Kidney (tissue), 14 donors: ENCODE data around the gene CNGA2. TPM values are rescaled to one million over a fixed set of nuclear protein-coding genes. Genes with fewer than 3 reads are reported as not detected.

Experiments
- DNase-seq, 5 donors: peaks; one replicate each; pipeline ENCODE4 v3.0.0-alpha.2; 2013 to 2020
- FAIRE-seq: peaks from 2 replicates; lab custom pipeline; 2012; peaks lifted over from hg19 to GRCh38; lab: Jason Lieb, UNC
- H3K27ac ChIP-seq, 2 donors: one replicate each; pipeline ENCODE4 v1.7.0; 2013; ENCODE audit warnings: low read depth in 2 of 2, low read length in 2 of 2, inconsistent platforms in 1 of 2
- H3K27me3 ChIP-seq: one replicate; pipeline ENCODE4 v1.7.1; 2013; ENCODE audit warnings: low read length, inconsistent platforms; ENCODE audit not compliant: control insufficient read depth, insufficient read depth
- H3K36me3 ChIP-seq, 3 donors: one replicate each; pipeline versions ENCODE4 v1.7.0 to v1.7.1; 2013; ENCODE audit warnings: low read length in 3 of 3, control low read depth in 1 of 3, inconsistent platforms in 1 of 3; ENCODE audit not compliant: insufficient read depth in 3 of 3, control insufficient read depth in 2 of 3
- H3K4me1 ChIP-seq, 3 donors: one replicate each; pipeline versions ENCODE4 v1.7.0 to v1.7.1; 2013; ENCODE audit warnings: low read length in 3 of 3, inconsistent platforms in 1 of 3, low read depth in 1 of 3; ENCODE audit not compliant: control insufficient read depth in 2 of 3, insufficient read depth in 2 of 3
- H3K4me3 ChIP-seq, 3 donors: one replicate each; pipeline versions ENCODE4 v1.7.0 to v1.8.1; 2013; ENCODE audit warnings: low read length in 3 of 3, control low read depth in 1 of 3, inconsistent platforms in 1 of 3
- H3K9ac ChIP-seq, 3 donors: one replicate each; pipeline versions ENCODE4 v1.7.0 to v1.7.1; 2013; ENCODE audit warnings: low read length in 3 of 3, control low read depth in 1 of 3, inconsistent platforms in 1 of 3
- H3K9me3 ChIP-seq, 3 donors: one replicate each; pipeline versions ENCODE4 v1.7.0 to v1.7.1; 2013; ENCODE audit warnings: low read length in 3 of 3, control low read depth in 1 of 3, inconsistent platforms in 1 of 3; ENCODE audit not compliant: control insufficient read depth in 2 of 3, insufficient read depth in 1 of 3
- intact Hi-C: fragments of 100-400 bp; cut with DNase I; formaldehyde crosslinking; loops from one replicate; pipeline ENCODE4 v1.11.1; 2022
- polyA plus RNA-seq: library from polyadenylated mRNA; stranded (reverse); fragments of 350-450 nt; fragmentation: Illumina TruSeq; extraction: RNeasy Lipid Tissue Mini Kit (QIAGEN cat#74804); gene quantifications from one replicate; pipeline ENCODE4 v1.2.3, GENCODE V29; 2014; ENCODE audit warnings: low read depth, low replicate concordance; ENCODE audit not compliant: insufficient read depth
- total RNA-seq: library from RNA; stranded (reverse); fragmentation: NEBNext Ultra II Directional; extraction: Animal tissue kit (Norgen Biotek cat#: 25700); gene quantifications from one replicate; pipeline ENCODE4 v1.2.1, GENCODE V29; 2021
- TF ChIP-seq, protein P1 (sequence below): IDR thresholded peaks from 3 replicates; pipeline ENCODE4 v1.5.1; 2012; ENCODE audit warnings: mild to moderate bottlenecking, moderate library complexity, borderline replicate concordance; ENCODE audit not compliant: insufficient read depth; ENCODE audit errors: extremely low read depth
- donor health status: control.
- donor health status: control.
- donor health status: control.
- donor health status: control.
- donor health status: control.
- donor health status: DM: yes; HTN: yes; CAD: no.
- donor health status: Normal renal cell carcinoma (clear cell type).

Gene CNGA2
- total and polyA plus RNA-seq, 2 donors from 2014 or later, result not detected

DNA sequence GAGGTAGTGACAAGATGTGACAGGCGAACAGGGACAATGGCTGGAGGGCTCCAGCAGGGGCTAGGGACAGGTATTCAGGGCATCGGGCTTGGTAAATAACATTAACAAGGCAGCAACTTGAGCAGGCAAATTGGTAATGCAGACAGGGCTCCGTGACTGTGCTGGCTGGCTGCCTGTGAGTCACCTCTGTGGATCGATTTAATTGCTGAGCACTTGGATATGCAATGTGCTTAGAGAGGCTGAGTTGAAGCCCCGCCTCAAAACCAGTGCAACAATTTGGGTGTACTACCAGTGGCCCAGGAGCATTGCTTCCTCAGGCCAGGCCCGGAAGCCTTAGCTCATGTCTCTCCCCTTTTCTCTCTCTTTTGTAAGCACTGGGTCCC, 19.5 kb downstream of the CNGA2 start:
- H3K4me1 ChIP-seq, result peaks cover 0 to 3% (median 0%) of the 10 kb centered on the region in 3 donors
- no peaks in the 10 kb centered on the region for H3K9me3 ChIP-seq
- H3K9ac ChIP-seq, result no peak overlapping the region
- TF ChIP-seq, protein P1, sequence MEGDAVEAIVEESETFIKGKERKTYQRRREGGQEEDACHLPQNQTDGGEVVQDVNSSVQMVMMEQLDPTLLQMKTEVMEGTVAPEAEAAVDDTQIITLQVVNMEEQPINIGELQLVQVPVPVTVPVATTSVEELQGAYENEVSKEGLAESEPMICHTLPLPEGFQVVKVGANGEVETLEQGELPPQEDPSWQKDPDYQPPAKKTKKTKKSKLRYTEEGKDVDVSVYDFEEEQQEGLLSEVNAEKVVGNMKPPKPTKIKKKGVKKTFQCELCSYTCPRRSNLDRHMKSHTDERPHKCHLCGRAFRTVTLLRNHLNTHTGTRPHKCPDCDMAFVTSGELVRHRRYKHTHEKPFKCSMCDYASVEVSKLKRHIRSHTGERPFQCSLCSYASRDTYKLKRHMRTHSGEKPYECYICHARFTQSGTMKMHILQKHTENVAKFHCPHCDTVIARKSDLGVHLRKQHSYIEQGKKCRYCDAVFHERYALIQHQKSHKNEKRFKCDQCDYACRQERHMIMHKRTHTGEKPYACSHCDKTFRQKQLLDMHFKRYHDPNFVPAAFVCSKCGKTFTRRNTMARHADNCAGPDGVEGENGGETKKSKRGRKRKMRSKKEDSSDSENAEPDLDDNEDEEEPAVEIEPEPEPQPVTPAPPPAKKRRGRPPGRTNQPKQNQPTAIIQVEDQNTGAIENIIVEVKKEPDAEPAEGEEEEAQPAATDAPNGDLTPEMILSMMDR, result no peak
- FAIRE-seq, result no peak
- no peak for DNase-seq
- H3K27me3 ChIP-seq, result no peaks in the 10 kb centered on the region
- H3K27ac ChIP-seq, result no peak overlapping the region
- no peak overlapping the region for H3K4me3 ChIP-seq
- intact Hi-C loops, result no loop called here
- H3K36me3 ChIP-seq, result no peaks in the 10 kb centered on the region

- TF ChIP-seq, protein P1, result no peak
- Histone ChIP-seq H3K36me3 (no peaks in the 10 kb centered on the region), H3K27me3 (no peaks in the 10 kb centered on the region), H3K9me3 (no peaks in the 10 kb centered on the region), H3K4me3 (no peak overlapping the region), H3K9ac (no peak overlapping the region), H3K27ac (no peak overlapping the region), H3K4me1 (peaks cover 0 to 3% (median 0%) of the 10 kb centered on the region in 3 donors)
- intact Hi-C loops, result no loop called here
- DNase-seq (peak in 2 of 5 donors; percentile 24 to 30), FAIRE-seq (no peak)
These were observed 20.2 kb downstream of the CNGA2 start for GRCh38 chrX:151754641-151755215.

GRCh38 chrX:151759041-151759708, 24.6 kb downstream of the CNGA2 start:
- no peak overlapping the region for H3K9ac ChIP-seq
- TF ChIP-seq, protein P1, result no peak
- no peaks in the 10 kb centered on the region for H3K4me1 ChIP-seq
- H3K36me3 ChIP-seq, result no peaks in the 10 kb centered on the region
- H3K4me3 ChIP-seq, result no peak overlapping the region
- no peak overlapping the region for H3K27ac ChIP-seq
- FAIRE-seq (no peak), DNase-seq (no peak)
- intact Hi-C loops, result no loop called here
- H3K27me3 ChIP-seq, result no peaks in the 10 kb centered on the region
- H3K9me3 ChIP-seq, result no peaks in the 10 kb centered on the region

- FAIRE-seq, result no peak
- no peak overlapping the region for H3K27ac ChIP-seq
- H3K27me3 ChIP-seq, result no peaks in the 10 kb centered on the region
- H3K4me1 ChIP-seq, result no peaks in the 10 kb centered on the region
- H3K9ac ChIP-seq, result no peak overlapping the region
- no peaks in the 10 kb centered on the region for H3K36me3 ChIP-seq
- no peaks in the 10 kb centered on the region for H3K9me3 ChIP-seq
- no peak overlapping the region for H3K4me3 ChIP-seq
- TF ChIP-seq, protein P1, result no peak
- DNase-seq, result no peak
- intact Hi-C loops, result no loop called here
These were observed 28.3 kb downstream of the CNGA2 start for GRCh38 chrX:151762802-151763201.
